HEK293 (cell line): ENCODE measurements around the gene KLHL15.

Experiments
- CTCF ChIA-PET: fragments of 350-600 bp; formaldehyde crosslinking; extraction: SDS; loops from one replicate; lab custom pipeline; 2021; ENCODE audit warnings: antibody characterized with exemption; lab: Yijun Ruan, JAX
- POLR2A ChIA-PET: fragments of 300-600 bp; formaldehyde crosslinking; extraction: SDS; loops from one replicate; lab custom pipeline; 2020; ENCODE audit warnings: antibody characterized with exemption, inconsistent platforms; lab: Yijun Ruan, JAX
- H3K27ac ChIP-seq: fragments of 200-500 bp; sonication (Bioruptor generic); 2 replicates; pipeline ENCODE4 v1.5.1; 2014; ENCODE audit warnings: low read depth, low read length, control low read depth, inconsistent platforms; ENCODE audit errors: extremely low read depth
- H3K36me3 ChIP-seq, 2 experiments: fragments of 200-500 bp in 1 of 2; sonication (Bioruptor generic) in 1 of 2; 1 replicate in 1 of 2; 2 replicates in 1 of 2; pipeline ENCODE4 v1.5.1; 2014 to 2017; ENCODE audit warnings: inconsistent platforms in 2 of 2, low read length in 2 of 2; ENCODE audit not compliant: control insufficient read depth in 2 of 2, insufficient read depth in 1 of 2
- H3K4me1 ChIP-seq: fragments of 200-500 bp; sonication (Bioruptor generic); 2 replicates; pipeline ENCODE4 v1.5.1; 2014; ENCODE audit warnings: mild to moderate bottlenecking, low read length, inconsistent platforms; ENCODE audit not compliant: control insufficient read depth, insufficient read depth
- H3K4me3 ChIP-seq: 2 replicates; pipeline ENCODE4 v1.5.1; 2011; ENCODE audit warnings: low read depth, mild to moderate bottlenecking, control low read depth, low read length, moderate library complexity
- H3K9me3 ChIP-seq: fragments of 200-500 bp; sonication (Bioruptor generic); 2 replicates; pipeline ENCODE4 v1.5.1; 2014; ENCODE audit warnings: low read depth, low read length, inconsistent platforms; ENCODE audit not compliant: control insufficient read depth, insufficient read depth
- BCL6B ChIP-seq: fragments of 450-650 bp; formaldehyde crosslinking; IDR thresholded peaks from 2 replicates; pipeline ENCODE4 v1.5.1; 2017; ENCODE audit warnings: missing biosample characterization, missing genetic modification characterization
- HOXA7 ChIP-seq: sonication (generic); formaldehyde crosslinking; IDR thresholded peaks from 2 replicates; pipeline ENCODE4 v1.8.1; 2022; ENCODE audit warnings: missing genetic modification reagents, borderline replicate concordance
- KLF7 ChIP-seq: fragments of 450-650 bp; formaldehyde crosslinking; IDR thresholded peaks from 2 replicates; pipeline ENCODE4 v1.5.1; 2016; ENCODE audit warnings: missing biosample characterization, missing genetic modification characterization, borderline replicate concordance
- SALL2 ChIP-seq: fragments of 450-650 bp; formaldehyde crosslinking; IDR thresholded peaks from 2 replicates; pipeline ENCODE4 v1.5.0; 2017; ENCODE audit warnings: missing biosample characterization, mild to moderate bottlenecking, missing genetic modification characterization, borderline replicate concordance
- YY2 ChIP-seq: fragments of 450-650 bp; formaldehyde crosslinking; IDR thresholded peaks from 2 replicates; pipeline ENCODE4 v1.5.1; 2016; ENCODE audit warnings: missing biosample characterization, missing genetic modification characterization
- ZBTB17 ChIP-seq: fragments of 450-650 bp; formaldehyde crosslinking; IDR thresholded peaks from 2 replicates; pipeline ENCODE4 v1.5.1; 2016; ENCODE audit warnings: missing biosample characterization, missing genetic modification characterization
- ZEB2 ChIP-seq: fragments of 450-650 bp; formaldehyde crosslinking; IDR thresholded peaks from 2 replicates; pipeline ENCODE4 v1.5.1; 2016; ENCODE audit warnings: missing biosample characterization, missing genetic modification characterization
- ZFHX2 ChIP-seq: fragments of 450-650 bp; formaldehyde crosslinking; conservative IDR thresholded peaks from 2 replicates; pipeline ENCODE4 v1.5.1; 2016; ENCODE audit warnings: missing biosample characterization, missing genetic modification characterization
- ZNF146 ChIP-seq: fragments of 450-650 bp; formaldehyde crosslinking; IDR thresholded peaks from 2 replicates; pipeline ENCODE4 v1.5.1; 2016; ENCODE audit warnings: missing biosample characterization, missing genetic modification characterization
- ZNF175 ChIP-seq: fragments of 450-650 bp; formaldehyde crosslinking; IDR thresholded peaks from 2 replicates; pipeline ENCODE4 v1.5.1; 2016; ENCODE audit warnings: missing biosample characterization, missing genetic modification characterization
- ZNF274 ChIP-seq, 2 experiments: fragments of 200-500 bp in 1 of 2; fragments of 450-650 bp in 1 of 2; sonication (Bioruptor generic) in 1 of 2; formaldehyde crosslinking in 1 of 2; IDR thresholded peaks; 2 replicates each; pipeline versions ENCODE4 v1.5.1 to v1.6.1; 2014 to 2016; ENCODE audit warnings: borderline replicate concordance in 1 of 2, inconsistent platforms in 1 of 2, low read length in 1 of 2, missing biosample characterization in 1 of 2, missing genetic modification characterization in 1 of 2
- ZNF398 ChIP-seq: fragments of 450-650 bp; formaldehyde crosslinking; IDR thresholded peaks from 2 replicates; pipeline ENCODE4 v1.5.1; 2017; ENCODE audit warnings: missing biosample characterization, missing genetic modification characterization
- ZNF513 ChIP-seq: fragments of 450-650 bp; IDR thresholded peaks from 2 replicates; pipeline ENCODE4 v1.5.1; 2018; ENCODE audit warnings: missing biosample characterization, missing genetic modification characterization
- ZNF580 ChIP-seq: fragments of 450-650 bp; formaldehyde crosslinking; IDR thresholded peaks from 2 replicates; pipeline ENCODE4 v1.5.1; 2016; ENCODE audit warnings: missing biosample characterization, missing genetic modification characterization
- ZNF596 ChIP-seq: fragments of 450-650 bp; IDR thresholded peaks from 2 replicates; pipeline ENCODE4 v1.5.0; 2018; ENCODE audit warnings: missing biosample characterization, mild to moderate bottlenecking, missing genetic modification characterization, moderate library complexity
- ZNF600 ChIP-seq: fragments of 450-650 bp; formaldehyde crosslinking; IDR thresholded peaks from 2 replicates; pipeline ENCODE4 v1.5.1; 2016; ENCODE audit warnings: missing biosample characterization, missing genetic modification characterization
- ZNF639 ChIP-seq: fragments of 450-650 bp; formaldehyde crosslinking; IDR thresholded peaks from 2 replicates; pipeline ENCODE4 v1.5.1; 2016; ENCODE audit warnings: missing biosample characterization, missing genetic modification characterization
- ZNF692 ChIP-seq: fragments of 450-650 bp; formaldehyde crosslinking; IDR thresholded peaks from 2 replicates; pipeline ENCODE4 v1.5.1; 2016; ENCODE audit warnings: missing biosample characterization, missing genetic modification characterization
- ZSCAN5A ChIP-seq: fragments of 450-650 bp; formaldehyde crosslinking; IDR thresholded peaks from 2 replicates; pipeline ENCODE4 v1.5.1; 2016; ENCODE audit warnings: missing biosample characterization, missing genetic modification characterization

The KLHL15 gene

GRCh38 chrX:24014388-24015018 is 12.5 kb downstream of the KLHL15 start:
- no peaks in the 10 kb centered on the region; the same call in 1 of the 2 replicates for H3K9me3 ChIP-seq
- no peak overlapping the region for H3K4me3 ChIP-seq
- ChIA-PET CTCF (interaction anchor here (0.6 to 1.5 kb wide), 2 partner anchors 8 to 40 kb away, joined by 3 to 8 read pairs; partner anchors contain the start of gene EIF2S3), POLR2A (interaction anchor here (2.1 kb wide), 1 partner anchor 40 kb away, joined by 10 read pairs; the partner anchor contains the start of gene EIF2S3)
- TF ChIP-seq ZNF513 (tag by site-specific recombination) (0 out of 2 replicates have a peak, but pooled peaks have one; percentile 14), BCL6B (tag by site-specific recombination) (no peak), ZNF274 (IDR thresholded peaks at IDR 0.05; ENCODE audit: low read length) (no peak), ZNF274 (tag by site-specific recombination; IDR thresholded peaks at IDR 0.05; ENCODE audit: borderline replicate concordance) (no peak), ZNF600 (tag by site-specific recombination) (peak; percentile 66), ZNF398 (tag by site-specific recombination) (no peak), ZNF692 (tag by site-specific recombination) (no peak), ZNF175 (no peak), SALL2 (tag by site-specific recombination) (no peak), ZFHX2 (tag by site-specific recombination) (peak; percentile 42; the same call in 1 of the 2 replicates), ZBTB17 (tag by site-specific recombination) (peak; percentile 71), ZNF639 (no peak), YY2 (tag by site-specific recombination) (no peak), ZNF580 (tag by site-specific recombination) (no peak), HOXA7 (no peak), ZNF596 (tag by site-specific recombination) (0 out of 2 replicates have a peak, but pooled peaks have one; percentile 20), ZSCAN5A (tag by site-specific recombination) (no peak), ZNF146 (tag by site-specific recombination) (peak; percentile 91), KLF7 (tag by site-specific recombination) (no peak), ZEB2 (tag by site-specific recombination) (no peak)
- no peak overlapping the region for H3K27ac ChIP-seq
- H3K36me3 ChIP-seq: peaks cover 22 to 52% of the 10 kb centered on the region in 2 experiments
- H3K4me1 ChIP-seq: peaks cover 1% of the 10 kb centered on the region; the same call in 1 of the 2 replicates
